GM18873 (cell line): ENCODE measurements around the gene BBS9.

Source experiments
- ATAC-seq: cut with Tn5 transposase; IDR thresholded peaks from one replicate; pipeline ENCODE4 v1.9.1; 2021; ENCODE audit warnings: mild to moderate bottlenecking, moderate library complexity, moderate number of reproducible peaks; ENCODE audit not compliant: unreplicated experiment, low FRiP score

The BBS9 gene

GRCh38 chr7:33346055-33346454 is 216.7 kb downstream of the BBS9 start:
- ATAC-seq, result no peak

DNA sequence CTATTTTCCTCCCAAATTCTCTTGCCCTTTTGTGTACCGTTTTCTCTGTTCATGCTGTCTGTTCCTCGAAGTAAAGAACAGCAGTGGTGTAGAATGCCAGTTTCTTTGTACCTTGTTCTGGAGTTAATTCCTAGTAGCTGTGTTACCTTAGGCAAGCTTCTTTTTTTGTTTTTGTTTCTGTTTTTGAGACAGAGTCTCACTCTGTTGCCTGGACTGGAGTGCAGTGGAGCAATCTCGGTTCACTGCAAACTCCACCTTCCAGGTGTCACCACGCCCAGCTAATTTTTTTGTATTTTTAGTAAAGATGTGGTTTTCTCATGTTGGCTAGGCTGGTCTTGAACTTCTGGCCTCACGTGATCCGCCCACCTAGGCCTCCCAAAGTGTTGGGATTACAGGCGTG is 221.2 kb downstream of the BBS9 start:
- ATAC-seq, result no peak

- ATAC-seq, result no peak
These were observed 222.3 kb downstream of the BBS9 start for GRCh38 chr7:33351709-33352108.

DNA sequence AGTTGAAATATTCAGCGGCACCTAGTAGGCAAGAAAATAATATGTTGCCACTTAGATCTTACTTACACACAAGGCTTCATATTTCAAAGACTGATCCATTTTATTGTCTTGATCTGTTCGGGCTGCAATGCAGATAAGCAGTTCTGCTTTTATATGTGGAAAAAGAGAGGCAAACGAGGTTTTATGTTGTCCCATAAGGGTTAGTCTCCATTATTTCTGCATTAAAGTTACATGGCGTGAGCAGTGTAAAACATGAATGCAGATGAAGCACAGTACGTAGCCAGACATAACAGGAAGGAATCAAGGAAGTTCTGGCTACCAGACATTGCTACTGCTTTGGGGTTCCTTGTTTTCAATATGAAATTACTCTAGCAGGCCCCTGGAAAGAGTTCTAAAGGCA is 224.8 kb downstream of the BBS9 start:
- no peak for ATAC-seq

GRCh38 chr7:33355386-33355785 is 226.0 kb downstream of the BBS9 start:
- ATAC-seq, result no peak

- ATAC-seq, result no peak
These were observed 227.0 kb downstream of the BBS9 start for GRCh38 chr7:33356336-33356735.

DNA sequence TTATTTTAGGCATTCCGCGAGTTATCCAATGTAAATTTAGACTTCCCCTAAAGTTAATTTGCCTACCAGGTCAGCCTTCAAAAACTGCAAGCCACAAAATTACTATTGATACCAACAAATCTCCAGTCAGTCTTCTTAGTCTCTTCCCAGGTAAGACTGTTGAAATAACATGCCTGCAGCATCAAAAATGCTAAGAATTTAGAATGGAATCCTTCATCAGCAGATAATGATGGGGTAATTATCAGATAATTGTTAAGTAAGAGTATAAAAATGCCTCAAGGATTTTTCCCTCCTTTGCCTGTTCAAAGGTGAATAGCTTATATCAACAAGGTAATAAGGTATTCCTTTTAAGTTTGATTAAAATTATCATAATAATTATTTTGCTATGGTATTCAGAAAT is 228.5 kb downstream of the BBS9 start:
- ATAC-seq, result no peak

DNA sequence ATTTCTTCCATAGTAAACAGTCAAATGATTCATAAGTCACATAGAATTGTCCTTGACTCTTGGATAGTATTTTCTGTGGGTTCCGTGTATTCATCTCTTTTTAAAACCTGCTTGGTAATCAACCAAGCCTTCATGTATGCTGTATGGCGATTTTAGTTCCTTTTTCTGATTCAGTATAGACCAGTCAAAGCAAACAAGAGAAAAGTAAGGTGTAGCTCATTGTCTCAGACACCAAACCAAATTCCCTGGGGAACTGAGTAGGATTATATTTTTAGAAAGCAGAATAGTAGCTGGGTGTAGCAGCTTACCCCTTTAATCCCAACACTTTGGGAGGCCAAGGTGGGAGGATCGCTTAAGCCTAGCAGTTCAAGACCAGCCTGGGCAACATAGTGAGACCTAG is 240.5 kb downstream of the BBS9 start:
- ATAC-seq, result no peak

- ATAC-seq, result no peak
These were observed 243.8 kb downstream of the BBS9 start for GRCh38 chr7:33373195-33373594.

- no peak for ATAC-seq
These were observed 250.6 kb downstream of the BBS9 start for GRCh38 chr7:33379891-33380525.

DNA sequence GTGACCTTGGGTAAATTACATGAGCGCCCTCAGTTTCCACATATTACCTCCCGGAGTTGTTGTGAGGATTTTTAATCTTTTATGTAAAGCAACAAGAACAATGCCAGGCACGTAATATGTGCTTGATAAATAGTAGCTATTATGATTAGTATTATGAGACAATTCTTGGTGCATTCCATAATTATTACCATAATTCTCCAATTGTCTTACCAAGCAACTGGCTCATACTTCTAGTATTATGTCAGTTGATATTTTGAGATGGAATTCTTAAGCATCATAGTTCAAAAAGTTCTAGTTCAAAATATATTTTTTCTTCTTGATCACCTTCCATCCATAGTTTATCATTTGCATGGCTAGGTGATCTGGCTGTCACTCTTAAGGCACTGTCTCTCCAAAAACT is 259.0 kb downstream of the BBS9 start:
- ATAC-seq, result no peak

DNA sequence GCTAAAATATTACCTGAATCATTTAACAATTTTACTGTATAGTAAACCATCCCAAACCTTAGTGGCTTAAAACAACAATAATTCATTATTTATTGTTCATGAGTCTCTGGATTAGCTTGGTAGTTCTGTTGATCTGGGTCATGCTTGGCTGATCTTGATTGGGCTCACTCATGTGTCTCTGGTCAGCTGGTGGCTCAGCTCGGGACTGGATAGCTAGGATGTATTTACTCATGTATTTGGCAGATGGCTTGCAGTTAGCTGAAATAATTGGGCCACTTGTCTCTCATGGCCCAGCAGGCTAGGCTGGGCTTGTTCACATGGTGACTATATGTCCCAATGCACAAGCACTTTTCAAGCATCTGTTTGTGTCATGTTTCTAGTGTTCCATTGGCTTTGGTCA is 262.8 kb downstream of the BBS9 start:
- ATAC-seq, result no peak

DNA sequence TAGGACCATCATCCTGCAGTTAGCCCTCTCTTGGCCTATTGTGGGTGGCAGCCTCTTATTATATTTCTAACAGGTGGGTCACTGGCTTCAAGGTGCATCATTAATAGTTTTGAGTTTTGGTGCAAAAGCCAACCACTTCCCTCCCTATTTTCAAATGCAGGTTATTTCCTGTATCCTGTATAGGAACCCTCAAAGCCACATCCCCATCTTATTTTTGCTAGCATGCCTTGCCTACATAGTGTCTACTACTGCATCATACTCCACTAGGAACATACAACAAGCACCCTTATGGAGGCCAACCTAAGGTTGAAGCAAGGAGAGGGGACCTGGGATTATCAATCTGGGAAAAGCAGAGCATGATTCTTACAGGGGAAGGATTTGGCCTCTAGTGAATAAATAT is 264.4 kb downstream of the BBS9 start:
- no peak for ATAC-seq

DNA sequence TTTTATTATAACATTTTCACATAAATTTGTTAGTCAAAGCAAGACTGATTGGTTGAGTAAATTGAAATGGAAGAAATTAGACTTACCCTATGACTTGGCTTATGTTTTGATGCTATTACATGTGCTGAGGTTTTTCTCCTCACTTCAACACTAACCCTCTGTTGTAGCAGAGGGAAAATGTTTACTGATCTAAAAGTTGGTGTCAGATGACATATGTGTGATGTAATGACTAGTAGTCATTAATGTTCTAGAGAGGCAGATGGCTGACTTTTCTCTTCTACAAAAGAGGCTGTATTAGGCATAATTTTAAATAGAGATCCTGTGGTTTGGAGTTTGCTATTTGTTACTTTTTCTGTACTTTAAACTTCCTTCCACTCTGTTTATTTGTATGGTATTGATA is 266.0 kb downstream of the BBS9 start:
- no peak for ATAC-seq

DNA sequence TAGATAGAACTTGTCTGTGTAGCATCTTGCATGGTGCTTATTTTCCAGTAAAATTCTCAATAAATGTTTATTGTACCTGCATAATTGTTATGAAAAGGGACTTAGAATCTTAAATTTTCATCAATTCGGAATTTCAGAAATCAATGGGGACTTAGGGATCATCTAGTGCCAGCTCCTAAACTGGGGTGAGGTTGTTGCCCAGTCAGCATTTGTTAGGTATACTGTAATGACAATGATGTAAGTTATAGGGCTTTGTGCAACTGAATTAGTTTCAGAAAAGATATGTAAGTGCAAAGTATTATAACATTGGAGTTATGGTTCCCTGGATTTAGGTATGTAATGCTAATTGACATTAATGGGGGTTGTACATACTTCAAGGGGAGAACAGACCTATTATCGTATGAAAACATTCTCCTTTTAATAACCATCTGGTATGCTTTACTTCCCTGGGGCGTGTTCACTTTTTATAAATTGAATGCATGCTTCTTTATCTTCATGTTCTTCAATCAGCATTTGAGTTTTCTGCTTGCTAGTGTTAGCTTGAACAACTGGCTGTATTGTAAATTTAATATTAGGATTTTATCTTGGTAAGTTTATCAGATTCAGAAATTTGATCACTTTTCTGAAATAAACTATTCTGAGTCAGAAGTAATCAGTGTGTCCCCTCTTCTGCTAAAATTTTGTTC is 270.3 kb downstream of the BBS9 start:
- no peak for ATAC-seq

DNA sequence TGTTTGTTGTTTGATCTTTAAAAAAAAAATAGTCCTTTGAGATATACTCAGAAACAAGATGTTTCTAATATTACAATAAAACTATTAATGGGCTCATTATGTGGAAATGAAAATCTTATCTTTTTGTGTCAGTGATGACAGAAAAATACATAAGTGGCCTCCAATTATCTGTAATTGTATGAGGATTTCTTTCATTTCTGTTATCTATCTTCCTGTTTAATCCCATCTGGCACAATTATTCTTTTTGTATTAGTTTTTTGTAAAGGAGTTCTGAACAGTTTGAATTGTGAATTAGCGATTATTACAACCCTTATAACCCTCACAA is 270.8 kb downstream of the BBS9 start:
- no peak for ATAC-seq

GRCh38 chr7:33410266-33410665 is 280.9 kb downstream of the BBS9 start:
- ATAC-seq, result no peak

GRCh38 chr7:33411020-33411419 is 281.7 kb downstream of the BBS9 start:
- ATAC-seq, result no peak

GRCh38 chr7:33412331-33412730 is 283.0 kb downstream of the BBS9 start:
- no peak for ATAC-seq

GRCh38 chr7:33418251-33418701 is 288.9 kb downstream of the BBS9 start:
- ATAC-seq, result no peak

GRCh38 chr7:33420311-33420940 is 291.1 kb downstream of the BBS9 start:
- no peak for ATAC-seq

DNA sequence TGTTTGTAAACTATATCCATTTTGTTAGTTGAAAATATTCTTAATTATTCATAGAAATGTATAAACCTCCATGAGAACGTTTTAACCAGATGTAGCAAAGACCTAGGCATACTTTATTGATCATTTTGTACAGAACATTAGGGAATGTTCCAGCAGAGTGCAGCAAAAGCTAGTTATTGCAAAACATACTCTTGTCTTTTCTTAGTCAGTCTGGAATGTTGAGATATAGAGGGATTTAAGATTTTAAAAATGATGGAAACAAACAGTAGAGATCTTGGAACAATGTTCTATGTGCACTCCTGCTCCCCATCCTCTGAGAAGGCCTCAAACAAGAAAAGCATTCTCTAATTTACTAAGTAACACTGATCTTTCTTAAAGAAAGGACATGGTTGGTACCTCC is 292.1 kb downstream of the BBS9 start:
- no peak for ATAC-seq
